HG03469 (cell line): ENCODE data around the gene DGKH.
"Not testable (repeated sequence)": the region's sequence is repeated elsewhere in the genome, so short reads cannot be mapped to it uniquely, and the experiment has no call there.

ENCODE experiments used
- ATAC-seq: cut with Tn5 transposase; IDR thresholded peaks from one replicate; pipeline ENCODE4 v1.9.1; 2021; ENCODE audit warnings: mild to moderate bottlenecking, moderate library complexity, moderate number of reproducible peaks; ENCODE audit not compliant: unreplicated experiment

The DGKH gene

GRCh38 chr13:42218576-42218975 lies 170.1 kb downstream of the DGKH start:
- no peak for ATAC-seq

- ATAC-seq: no peak
These were observed 170.6 kb downstream of the DGKH start for GRCh38 chr13:42219051-42219450.

GRCh38 chr13:42219876-42220275 lies 171.4 kb downstream of the DGKH start:
- ATAC-seq: no peak

DNA sequence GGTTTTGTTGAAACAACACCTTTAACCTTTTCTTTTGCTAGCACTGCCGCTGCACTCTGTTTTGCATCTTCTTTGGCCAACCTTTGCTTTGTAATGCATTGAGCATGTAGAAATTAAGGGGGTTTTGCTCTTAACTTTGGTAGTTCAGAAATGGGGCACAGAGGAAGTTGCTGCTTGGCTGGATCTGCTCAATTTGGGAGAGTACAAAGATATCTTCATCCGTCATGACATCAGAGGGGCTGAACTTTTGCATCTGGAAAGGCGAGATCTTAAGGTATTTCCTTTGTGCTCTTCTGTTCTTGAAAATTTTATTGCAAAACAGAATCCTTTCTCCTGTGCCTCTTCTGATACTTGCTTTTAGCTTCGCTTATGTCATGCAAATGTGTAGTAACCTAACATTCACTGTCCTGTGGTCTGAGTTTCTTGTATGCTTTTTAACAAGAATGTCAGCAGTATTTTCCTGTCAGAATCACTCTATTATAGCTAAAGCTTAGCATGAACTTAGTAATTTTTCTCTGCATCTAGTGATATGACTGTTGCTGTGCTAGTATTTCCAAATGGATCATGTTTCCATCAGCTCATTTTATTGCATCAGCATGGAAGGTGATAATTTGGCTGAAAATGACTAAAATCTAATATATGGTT lies 172.8 kb downstream of the DGKH start:
- ATAC-seq: no peak

- ATAC-seq: no peak
These were observed 175.2 kb downstream of the DGKH start for GRCh38 chr13:42223681-42224080.

GRCh38 chr13:42225051-42225450 lies 176.6 kb downstream of the DGKH start:
- ATAC-seq: no peak

DNA sequence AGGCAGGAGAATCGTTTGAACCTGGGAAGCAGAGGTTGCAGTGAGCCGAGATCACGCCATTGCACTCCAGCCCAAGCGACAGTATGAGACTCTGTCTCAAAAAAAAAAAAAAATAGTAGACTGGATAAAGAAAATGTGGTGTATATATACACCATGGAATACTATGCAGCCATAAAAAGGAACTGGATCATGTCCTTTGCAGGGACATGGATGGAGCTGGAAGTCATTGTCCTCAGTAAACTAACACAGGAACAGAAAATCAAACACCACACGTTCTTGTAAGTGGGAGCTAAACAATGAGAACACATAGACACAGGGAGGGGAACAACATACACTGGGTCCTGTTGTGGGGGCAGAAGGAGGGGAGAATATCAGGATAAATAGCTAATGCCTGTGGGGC lies 178.3 kb downstream of the DGKH start:
- ATAC-seq: not testable (repeated sequence)

- ATAC-seq: no peak
These were observed 180.1 kb downstream of the DGKH start for GRCh38 chr13:42228527-42228926.

GRCh38 chr13:42229287-42229686 lies 180.8 kb downstream of the DGKH start:
- ATAC-seq: no peak

DNA sequence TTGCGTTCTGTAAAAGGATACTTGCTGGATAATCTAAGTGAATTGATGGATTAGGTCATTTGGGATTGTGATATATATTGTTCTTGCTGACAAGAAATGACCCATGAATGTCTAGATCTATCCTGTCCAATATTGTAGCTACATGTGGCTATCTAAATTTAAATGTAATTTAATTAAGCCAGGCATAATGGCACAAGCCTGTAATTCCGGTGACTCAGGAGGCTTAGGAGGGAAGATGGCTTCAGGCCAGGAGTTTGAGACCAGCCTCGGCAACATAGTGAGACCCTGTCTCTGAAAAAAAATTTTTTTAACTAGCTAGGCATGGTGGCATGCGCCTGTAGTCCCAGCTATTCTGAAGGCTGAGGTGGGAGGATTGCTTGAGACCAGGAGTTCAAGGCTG lies 184.2 kb downstream of the DGKH start:
- no peak for ATAC-seq

DNA sequence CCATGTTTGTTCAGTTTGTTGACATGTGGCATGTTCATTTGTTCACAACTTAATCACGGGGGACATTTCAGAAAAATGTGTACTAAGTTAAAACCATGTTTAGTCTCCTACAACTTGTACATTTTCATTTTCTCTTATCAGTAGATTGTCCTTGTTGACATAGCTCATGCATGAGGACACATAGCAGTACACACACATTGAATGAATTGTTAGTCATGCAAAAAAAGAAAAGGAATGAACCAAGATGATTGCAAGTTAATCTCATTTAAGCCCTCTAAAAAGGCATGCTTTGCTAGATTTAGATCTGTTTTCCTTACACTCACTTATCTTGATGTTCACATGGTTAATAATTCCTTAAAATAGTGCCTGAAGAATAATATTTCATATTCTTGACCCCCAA lies 185.3 kb downstream of the DGKH start:
- ATAC-seq: no peak

DNA sequence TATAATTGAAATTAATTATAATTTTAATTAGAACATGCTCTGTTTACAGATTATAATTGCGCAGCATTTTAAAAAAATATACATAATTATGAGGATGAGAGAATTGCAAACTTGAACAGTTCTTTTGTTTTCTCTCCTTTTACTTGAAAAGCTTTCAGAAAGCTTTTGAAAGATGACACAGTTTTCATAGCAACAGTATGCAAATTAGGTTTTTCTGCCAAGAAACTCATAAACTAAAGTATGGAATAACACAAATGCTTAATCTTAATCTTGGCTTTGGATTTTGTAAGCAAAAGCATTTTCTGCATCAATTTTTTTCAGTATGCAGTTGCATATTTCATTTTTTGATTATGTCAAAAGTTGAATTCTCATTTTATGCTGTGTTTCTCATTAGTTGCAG lies 190.7 kb downstream of the DGKH start:
- no peak for ATAC-seq

DNA sequence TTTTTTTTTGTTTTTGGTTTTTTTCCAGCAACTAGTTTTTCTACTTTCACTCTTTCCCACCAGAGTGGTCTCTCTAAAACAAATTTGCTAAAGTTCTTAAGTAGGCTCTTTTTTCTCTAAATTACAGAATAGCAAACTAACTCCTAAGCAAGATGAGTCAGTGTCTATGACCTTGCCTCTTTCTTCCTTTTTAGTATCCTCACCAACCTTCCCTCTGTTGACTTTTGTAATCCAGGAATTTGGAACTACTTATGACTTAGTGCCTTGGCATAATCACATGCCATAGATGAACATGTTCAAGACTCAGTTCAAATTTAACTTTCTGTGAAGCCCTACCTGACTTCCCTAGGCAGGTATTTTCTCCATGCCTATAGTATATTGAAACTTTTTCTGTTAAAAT lies 191.2 kb downstream of the DGKH start:
- ATAC-seq: no peak

- ATAC-seq: no peak
These were observed 198.1 kb downstream of the DGKH start for GRCh38 chr13:42246541-42246940.

GRCh38 chr13:42247883-42248282 lies 199.4 kb downstream of the DGKH start:
- no peak for ATAC-seq

DNA sequence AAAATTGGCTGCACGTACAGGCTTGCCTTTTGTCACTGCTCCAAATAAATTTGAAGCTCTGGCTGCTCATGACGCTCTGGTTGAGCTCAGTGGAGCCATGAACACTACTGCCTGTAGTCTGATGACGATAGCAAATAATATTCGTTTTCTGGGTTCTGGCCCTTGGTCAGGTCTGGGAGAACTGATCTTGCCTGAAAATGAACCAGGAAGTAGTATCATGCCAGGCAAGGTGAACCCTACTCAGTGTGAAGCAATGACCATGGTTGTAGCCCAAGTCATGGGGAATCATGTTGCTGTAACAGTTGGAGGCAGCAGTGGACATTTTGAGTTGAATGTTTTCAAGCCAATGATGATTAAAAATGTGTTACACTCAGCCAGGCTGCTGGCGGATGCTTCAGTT lies 207.4 kb downstream of the DGKH start:
- ATAC-seq: no peak

DNA sequence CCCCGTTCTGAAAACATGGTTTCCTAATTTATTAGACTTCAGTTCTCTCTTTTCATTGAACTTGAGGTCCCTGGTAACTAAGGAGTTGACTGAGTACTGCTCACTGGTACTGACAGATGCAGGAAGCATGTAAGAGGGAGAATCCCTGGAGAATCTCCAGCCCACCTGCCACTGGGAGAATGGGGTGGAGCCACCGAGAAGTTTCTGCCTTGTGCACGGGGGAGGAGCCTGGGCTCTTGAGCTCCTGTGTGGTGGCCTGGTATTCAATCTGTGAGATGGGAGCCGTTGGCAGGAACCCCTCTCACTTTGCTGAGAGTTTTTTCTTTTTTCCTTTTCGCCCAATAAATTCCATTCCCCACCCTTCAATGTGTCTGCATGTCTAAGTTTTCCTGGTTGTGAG lies 210.3 kb downstream of the DGKH start:
- no peak for ATAC-seq

DNA sequence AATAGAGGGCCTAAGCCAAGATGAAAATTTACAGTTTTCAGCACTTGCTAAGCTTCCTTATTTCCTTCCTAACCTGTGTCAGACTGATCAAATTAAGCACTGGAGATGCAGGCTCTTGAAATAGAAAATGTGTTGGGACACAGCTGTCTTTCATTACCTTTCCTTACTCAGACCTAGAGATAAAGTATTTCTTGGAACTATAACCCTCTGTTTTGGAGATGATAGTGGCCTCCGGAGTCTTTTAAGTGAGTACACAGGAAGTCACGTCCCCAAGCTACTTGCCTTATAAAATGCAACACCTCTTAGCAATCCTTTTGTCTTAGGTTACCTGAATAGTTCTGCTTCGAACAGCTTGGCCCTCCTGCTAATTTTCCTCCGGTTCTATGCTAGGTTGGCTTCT lies 211.1 kb downstream of the DGKH start:
- no peak for ATAC-seq

- ATAC-seq: no peak
These were observed 212.6 kb downstream of the DGKH start for GRCh38 chr13:42260903-42261654.

GRCh38 chr13:42266473-42266872 lies 218.0 kb downstream of the DGKH start:
- ATAC-seq: no peak

GRCh38 chr13:42270160-42270856 lies 221.9 kb downstream of the DGKH start:
- no peak for ATAC-seq

GRCh38 chr13:42270857-42271215 lies 222.4 kb downstream of the DGKH start:
- no peak for ATAC-seq
